HepG2 (cell line): ENCODE data around the gene FYB1. TPM values are rescaled to one million over a fixed set of nuclear protein-coding genes. Genes with fewer than 3 reads are reported as not detected.

ENCODE experiments used
- ATAC-seq: fragments of 200-7000 bp; cut with Tn5 transposase; 3 replicates; pipeline ENCODE4 v1.9.1; 2020; ENCODE audit warnings: mild to moderate bottlenecking, moderate library complexity
- BruUV-seq: library from RNA; stranded (reverse); fragments of 400-500 nt; replicated peaks from 2 replicates; lab custom pipeline; 2021; lab: Mats Ljungman, UMichigan
- CTCF ChIA-PET: fragments of 300-600 bp; formaldehyde crosslinking; extraction: SDS; loops from one replicate; lab custom pipeline; 2021; ENCODE audit warnings: low total read pairs, inconsistent platforms, low intra/inter-chr PET ratio; lab: Yijun Ruan, JAX
- POLR2A ChIA-PET: fragments of 350-600 bp; sonication (Branson Sonifier 250); formaldehyde crosslinking; loops from one replicate; lab custom pipeline; 2020; ENCODE audit warnings: antibody characterized with exemption, inconsistent platforms; lab: Yijun Ruan, JAX
- DNase-seq: peaks from one replicate; pipeline ENCODE4 v3.0.0-alpha.2; 2015; ENCODE audit warnings: low spot score
- FAIRE-seq: peaks from 3 replicates; lab custom pipeline; 2011; peaks lifted over from hg19 to GRCh38; lab: Jason Lieb, UNC
- H2AFZ ChIP-seq: one replicate; pipeline ENCODE4 v1.6.1; 2011; ENCODE audit warnings: low read length, inconsistent platforms
- H3K27ac ChIP-seq: fragments of 300-600 bp; 3 replicates; pipeline ENCODE4 v1.8.0; 2011; ENCODE audit warnings: mixed run types, mild to moderate bottlenecking, mixed read lengths, low read length, inconsistent platforms; ENCODE audit not compliant: insufficient read depth; ENCODE audit errors: extremely low read length
- H3K27me3 ChIP-seq, 2 experiments: fragments of 200-600 bp in 1 of 2; 2 replicates in 1 of 2; 3 replicates in 1 of 2; pipeline versions ENCODE4 v1.6.0 to v1.8.0; 2011; ENCODE audit warnings: low read length in 2 of 2, mild to moderate bottlenecking in 2 of 2, moderate library complexity in 2 of 2, inconsistent platforms in 1 of 2; ENCODE audit not compliant: insufficient read depth in 2 of 2, control insufficient read depth in 1 of 2
- H3K36me3 ChIP-seq, 2 experiments: fragments of 200-600 bp in 1 of 2; replicated peaks in 1 of 2; 2 replicates in 1 of 2; 3 replicates in 1 of 2; pipeline versions ENCODE4 v1.5.1 to v1.8.0; 2011; ENCODE audit warnings: low read length in 2 of 2, inconsistent platforms in 1 of 2; ENCODE audit not compliant: insufficient read depth in 2 of 2, control insufficient read depth in 1 of 2
- H3K4me1 ChIP-seq: 2 replicates; pipeline ENCODE4 v1.5.1; 2012; ENCODE audit warnings: low read length, inconsistent platforms; ENCODE audit not compliant: insufficient read depth
- H3K4me2 ChIP-seq: 2 replicates; pipeline ENCODE4 v1.6.0; 2011; ENCODE audit warnings: low read depth, low read length, inconsistent platforms
- H3K4me3 ChIP-seq, 3 experiments: fragments of 200-600 bp in 1 of 3; sonication (generic), shearing (Covaris generic) in 1 of 3; replicated peaks in 1 of 3; 2 replicates each; pipeline ENCODE4 v1.5.1; 2011 to 2016; ENCODE audit warnings: low read length in 3 of 3, inconsistent platforms in 2 of 3, low read depth in 2 of 3, mild to moderate bottlenecking in 2 of 3, control low read depth in 1 of 3, mixed read lengths in 1 of 3; ENCODE audit not compliant: insufficient read depth in 1 of 3
- H3K79me2 ChIP-seq: one replicate; pipeline ENCODE4 v1.6.1; 2011; ENCODE audit warnings: low read length, inconsistent platforms; ENCODE audit not compliant: insufficient read depth
- H3K9ac ChIP-seq: 2 replicates; pipeline ENCODE4 v1.6.0; 2011; ENCODE audit warnings: mild to moderate bottlenecking, low read depth, low read length, inconsistent platforms; ENCODE audit not compliant: insufficient read depth
- H3K9me3 ChIP-seq: 2 replicates; pipeline ENCODE4 v1.5.1; 2012; ENCODE audit warnings: mild to moderate bottlenecking, low read length
- H4K20me1 ChIP-seq: 2 replicates; pipeline ENCODE4 v1.6.0; 2011; ENCODE audit warnings: inconsistent platforms, mild to moderate bottlenecking, low read length, moderate library complexity; ENCODE audit not compliant: insufficient read depth
- TRIM24 ChIP-seq: sonication (generic); formaldehyde crosslinking; IDR thresholded peaks from 2 replicates; pipeline ENCODE4 v1.8.0; 2022; ENCODE audit warnings: mild to moderate bottlenecking, missing genetic modification reagents
- ZHX1 ChIP-seq: sonication (generic); formaldehyde crosslinking; IDR thresholded peaks from 2 replicates; pipeline ENCODE4 v1.8.1; 2022; ENCODE audit warnings: low read depth, mild to moderate bottlenecking, missing genetic modification reagents
- ZNF263 ChIP-seq: sonication (generic); formaldehyde crosslinking; IDR thresholded peaks from 2 replicates; pipeline ENCODE4 v1.4.0; 2020; ENCODE audit warnings: missing genetic modification reagents
- ZNF512 ChIP-seq: sonication (generic); formaldehyde crosslinking; IDR thresholded peaks from 2 replicates; pipeline ENCODE4 v1.4.0; 2020; ENCODE audit warnings: mild to moderate bottlenecking, missing genetic modification reagents
- ZNF564 ChIP-seq: sonication (generic); formaldehyde crosslinking; IDR thresholded peaks from 2 replicates; pipeline ENCODE4 v1.8.1; 2023; ENCODE audit warnings: mild to moderate bottlenecking, missing genetic modification reagents
- ZNF703 ChIP-seq: sonication (generic); formaldehyde crosslinking; IDR thresholded peaks from 2 replicates; pipeline ENCODE4 v1.5.1; 2020; ENCODE audit warnings: missing genetic modification reagents, mild to moderate bottlenecking, moderate library complexity, borderline replicate concordance
- WGBS: methylation state at CpG from one replicate; pipeline ENCODE4 v1.1.6; 2017; ENCODE audit warnings: low lambda C conversion rate; 5-methylcytosine and 5-hydroxymethylcytosine counted together
- in situ Hi-C: cut with HindIII; loops from 2 replicates; pipeline ENCODE4 v1.10.0; 2017; ENCODE audit warnings: low pct_unique_long_range_greater_than_20kb; ENCODE audit not compliant: extremely low pct_ligation_motif_present
- intact Hi-C: fragments of 100-400 bp; cut with micrococcal nuclease; formaldehyde crosslinking; loops from one replicate; pipeline ENCODE4 v1.10.0; 2022; ENCODE audit not compliant: unreplicated experiment
- polyA plus RNA-seq, 8 experiments: library from polyadenylated mRNA; depleted of rRNA in 3 of 8; stranded (reverse) in 7 of 8; unstranded in 1 of 8; fragments of >200 nt; fragmentation: Illumina TruSeq in 4 of 8; extraction: Trizol in 4 of 8; gene quantifications; 2 replicates each; pipeline versions ENCODE4 v1.2.1 to v1.2.3, GENCODE V29; 2011 to 2016; ENCODE audit warnings: low read depth in 4 of 8, missing spikeins in 1 of 8, mixed read lengths in 1 of 8; ENCODE audit not compliant: insufficient read depth in 1 of 8
- total RNA-seq, 5 experiments: library from RNA; depleted of rRNA; stranded (reverse); fragments of >200 nt; fragmentation: Illumina TruSeq; extraction: Trizol; gene quantifications; 2 replicates each; pipeline ENCODE4 v1.2.3, GENCODE V29; 2016; ENCODE audit warnings: low read depth in 1 of 5

FYB1 gene
- total and polyA plus RNA-seq, 2 of the 13 experiments (the other 11 are each of a cell fraction or from before 2014, with no cell fraction given), result 0.03 TPM; not detected in 1

GRCh38 chr5:39264528-39264927 lies 45.2 kb upstream of the FYB1 start:
- no peak for DNase-seq
- ChIA-PET CTCF (no interaction called here), POLR2A (no interaction called here)
- no peak overlapping the region for H2AFZ ChIP-seq
- WGBS, result 25% methylated on average over 1 of the region's 1 CpG
- no peaks in the 10 kb centered on the region for H3K27me3 ChIP-seq
- H3K27ac ChIP-seq, result no peak overlapping the region
- no peak overlapping the region for H3K4me2 ChIP-seq
- in situ Hi-C loops, result no loop called here
- no peak for ATAC-seq
- H3K79me2 ChIP-seq, result no peaks in the 10 kb centered on the region
- no peaks in the 10 kb centered on the region for H3K9me3 ChIP-seq
- no peaks in the 10 kb centered on the region for H3K36me3 ChIP-seq
- H3K4me3 ChIP-seq, result no peak overlapping the region
- no peaks in the 10 kb centered on the region for H3K4me1 ChIP-seq
- intact Hi-C loops, result no loop called here
- H3K9ac ChIP-seq, result no peak overlapping the region
- no peaks in the 10 kb centered on the region for H4K20me1 ChIP-seq
- no peak for FAIRE-seq
- no TSS peak for BruUV-seq
- TF ChIP-seq ZNF703, result no peak
- no peak for TF ChIP-seq ZNF564 (CRISPR knock-in tag)
- TF ChIP-seq TRIM24 (CRISPR knock-in tag), result no peak
- TF ChIP-seq ZNF263 (CRISPR knock-in tag), result no peak
- no peak for TF ChIP-seq ZHX1 (CRISPR knock-in tag)
- TF ChIP-seq ZNF512 (CRISPR knock-in tag), result no peak
- TF ChIP-seq, all 625 proteins: peak for 0
